NOMO-1 treated with DMSO at 0.1 percent for 48 hours (cell line): ENCODE measurements around the gene MAN1B1.
A peak's percentile ranks its signal among the peaks of the same experiment; 100 is the strongest.

Experiments used
- DNase-seq: peaks from one replicate; lab custom pipeline; 2025; ENCODE audit not compliant: unreplicated experiment; lab: John Stamatoyannopoulos, UW

The MAN1B1 gene

GRCh38 chr9:137086531-137087408 is at the start of gene MAN1B1:
Gene MAN1B1, plus strand, starts transcription at chr9:137086985. Its CDS starts 15 bp downstream, at chr9:137087000.
- peak; percentile 100 for DNase-seq

GRCh38 chr9:137037035-137037434 is 49.8 kb upstream of the MAN1B1 start:
- DNase-seq: no peak

GRCh38 chr9:137037483-137037882 is 49.3 kb upstream of the MAN1B1 start:
- DNase-seq: no peak

DNA sequence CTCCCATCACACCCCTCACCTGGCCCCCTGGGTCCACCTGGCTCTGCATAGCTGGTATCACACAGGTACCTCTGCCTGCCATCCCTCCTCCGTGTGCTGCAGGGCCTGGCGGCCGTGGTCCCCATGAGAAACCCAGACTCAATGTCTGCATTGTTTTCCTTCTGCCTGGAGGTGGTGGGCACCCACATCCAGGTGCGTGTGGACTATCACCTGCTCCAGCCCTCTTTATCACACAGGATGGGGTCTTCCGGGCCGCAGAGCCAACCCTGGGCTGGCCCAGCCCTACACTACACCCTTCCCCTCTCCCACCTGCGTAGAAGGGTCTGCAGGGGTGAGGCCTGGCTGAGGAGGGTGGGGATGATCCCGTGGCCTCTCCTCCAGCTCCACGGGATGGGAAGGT is 47.9 kb upstream of the MAN1B1 start:
- DNase-seq: no peak

DNA sequence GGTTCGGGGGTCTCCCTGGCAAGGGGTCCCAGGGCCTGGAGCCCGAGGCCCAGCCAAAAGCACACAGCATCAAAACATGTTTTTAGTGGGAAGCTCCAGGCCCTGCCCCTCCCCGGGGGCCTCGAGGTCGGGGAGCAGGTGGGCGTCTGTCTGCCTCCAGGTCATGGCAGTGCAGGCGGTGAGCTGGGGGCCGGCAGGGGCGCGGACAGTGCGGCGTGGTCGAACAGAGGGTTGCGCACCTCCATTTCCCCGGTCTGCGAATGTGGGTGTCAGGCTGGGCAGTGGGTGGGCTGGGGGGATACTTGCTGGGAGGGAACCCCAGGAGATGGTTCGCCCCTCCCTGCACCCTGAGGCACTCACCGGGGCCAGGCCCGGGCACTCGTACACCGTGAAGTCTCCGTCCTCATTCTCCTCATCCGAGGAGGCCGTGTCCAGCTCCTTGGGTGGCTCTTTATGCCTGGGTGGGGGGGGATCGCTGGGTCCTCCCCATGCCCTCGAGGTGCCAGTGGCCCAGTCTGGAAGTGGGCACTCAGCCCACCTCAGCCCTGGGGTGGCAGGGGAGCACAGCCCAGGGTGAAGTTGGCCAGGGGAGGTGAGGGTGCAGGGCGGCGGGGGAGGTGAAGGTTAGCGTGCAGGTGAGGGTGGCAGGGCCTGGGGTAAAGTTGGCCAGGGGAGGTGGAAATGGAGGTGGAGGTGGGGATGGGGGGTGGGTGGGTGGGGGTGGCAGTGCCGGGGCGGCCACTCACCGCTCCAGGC is 47.0 kb upstream of the MAN1B1 start:
- DNase-seq: no peak

DNA sequence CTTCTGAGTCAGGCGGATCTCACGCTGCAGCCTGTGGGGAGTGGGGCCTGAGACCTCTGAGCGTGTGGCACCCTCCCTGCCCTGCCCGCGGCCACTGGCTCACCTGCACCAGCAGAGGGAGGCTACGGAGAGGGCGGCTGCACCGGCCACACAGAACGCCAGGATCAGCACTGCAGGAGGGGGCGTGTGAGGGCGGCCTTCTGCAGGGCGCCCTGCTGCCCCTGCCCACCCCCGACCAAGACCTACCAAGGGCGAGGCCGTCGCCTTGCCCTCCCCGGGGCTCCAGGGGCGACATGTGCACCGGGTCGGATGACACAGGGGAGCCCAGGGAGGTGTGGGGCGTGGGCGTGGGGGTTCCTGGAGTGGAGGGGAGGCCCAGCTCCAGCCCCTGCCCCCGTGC is 46.2 kb upstream of the MAN1B1 start:
- DNase-seq: no peak

DNA sequence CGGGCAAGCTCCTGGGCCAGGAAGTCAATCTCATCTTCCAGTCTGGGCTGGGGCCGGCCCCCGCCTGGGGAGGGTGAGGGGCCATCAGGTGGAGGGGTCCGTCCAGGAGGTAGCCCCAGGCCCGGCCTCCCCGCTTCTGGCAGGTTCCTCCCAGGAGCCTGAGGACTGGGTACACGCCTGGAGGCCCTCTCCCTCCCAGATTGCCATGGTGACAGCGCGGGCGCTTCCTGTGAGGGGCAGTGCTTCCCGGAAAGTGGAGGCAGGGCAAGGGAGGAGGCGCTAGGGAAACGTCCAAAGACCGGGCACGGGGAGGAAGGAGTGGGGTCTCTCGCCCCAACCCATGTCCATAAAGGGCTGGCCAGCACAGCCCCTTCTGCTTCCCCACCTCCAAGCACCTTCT is 45.7 kb upstream of the MAN1B1 start:
- no peak for DNase-seq

GRCh38 chr9:137042751-137043727 is 43.7 kb upstream of the MAN1B1 start:
- DNase-seq: no peak

GRCh38 chr9:137044037-137044436 is 42.7 kb upstream of the MAN1B1 start:
- DNase-seq: no peak

DNA sequence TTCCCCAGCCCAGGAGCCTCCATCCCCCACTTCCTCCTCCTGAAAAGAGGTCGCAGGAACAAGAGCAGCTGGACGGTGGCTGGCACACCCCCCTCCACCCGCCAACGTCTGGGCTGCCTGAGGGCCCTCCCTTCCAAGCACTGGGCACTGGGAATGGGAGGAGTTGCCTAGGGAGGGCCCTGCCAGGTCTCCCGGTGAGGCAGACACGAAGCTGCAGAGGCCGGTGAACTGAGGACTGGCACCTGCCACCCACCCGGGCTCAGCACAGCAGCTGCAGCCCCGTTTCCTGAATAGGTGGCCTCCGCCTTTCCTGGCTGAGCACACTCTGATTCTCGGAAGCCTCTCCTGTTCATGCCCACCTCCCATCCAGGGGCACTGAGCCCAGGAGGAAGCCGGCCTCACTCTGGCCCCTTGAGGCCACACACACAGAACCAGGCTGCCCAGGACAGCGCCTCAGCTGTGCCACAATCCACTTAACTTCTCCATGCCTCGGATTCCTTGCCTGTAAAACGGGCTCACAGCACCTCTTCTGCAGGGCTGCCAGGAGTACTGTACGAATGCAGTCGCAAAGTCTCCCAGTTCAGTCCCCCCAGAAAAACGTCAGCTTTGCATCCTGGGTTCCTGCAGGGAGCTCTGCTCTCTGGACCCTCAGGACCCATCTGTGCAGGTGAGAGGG is 42.1 kb upstream of the MAN1B1 start:
- no peak for DNase-seq

- no peak for DNase-seq
Measured at GRCh38 chr9:137045294-137046087, 41.3 kb upstream of the MAN1B1 start.

DNA sequence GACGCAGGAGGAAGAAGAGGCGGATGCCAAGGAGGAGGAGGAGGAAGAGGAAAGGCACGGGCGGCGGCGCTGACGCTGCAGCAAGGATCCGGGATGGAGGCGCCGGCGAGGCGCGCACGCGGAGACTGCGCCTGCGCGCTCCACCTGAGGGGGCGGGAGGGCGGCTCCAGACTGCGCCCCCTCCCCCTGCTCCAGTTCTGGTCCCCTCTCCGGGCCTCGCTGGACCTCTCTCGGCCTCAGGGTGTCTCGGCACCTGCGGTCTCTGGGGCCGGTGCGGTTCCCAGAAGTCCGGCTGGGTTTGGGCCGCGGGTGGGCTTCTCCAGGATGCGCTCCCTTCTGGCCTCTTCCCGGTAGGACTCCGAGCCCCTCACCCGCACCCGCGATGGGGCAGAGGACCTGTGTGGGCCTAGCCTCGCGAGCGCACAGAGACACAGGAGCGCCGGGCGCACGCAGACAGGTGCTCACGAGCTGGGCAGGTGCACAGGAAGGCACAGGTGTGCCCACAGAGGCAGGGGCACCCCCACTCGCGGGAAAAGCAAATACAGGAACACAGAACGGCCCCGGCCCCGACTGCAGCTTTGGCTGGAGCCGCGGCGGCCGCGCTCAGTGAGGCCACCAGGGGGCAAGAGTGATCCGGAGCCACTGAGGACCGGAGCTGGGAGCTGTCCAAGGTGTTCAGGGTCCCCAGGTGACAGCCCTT is 40.5 kb upstream of the MAN1B1 start, which contains the start of gene NPDC1:
Gene NPDC1, minus strand, starts transcription at position 90 of the 700 bp plus-strand sequence. CDS start 188 bp downstream, outside the sequence.
- DNase-seq: peak; percentile 73

GRCh38 chr9:137048655-137049543 is 37.9 kb upstream of the MAN1B1 start:
- DNase-seq: no peak

DNA sequence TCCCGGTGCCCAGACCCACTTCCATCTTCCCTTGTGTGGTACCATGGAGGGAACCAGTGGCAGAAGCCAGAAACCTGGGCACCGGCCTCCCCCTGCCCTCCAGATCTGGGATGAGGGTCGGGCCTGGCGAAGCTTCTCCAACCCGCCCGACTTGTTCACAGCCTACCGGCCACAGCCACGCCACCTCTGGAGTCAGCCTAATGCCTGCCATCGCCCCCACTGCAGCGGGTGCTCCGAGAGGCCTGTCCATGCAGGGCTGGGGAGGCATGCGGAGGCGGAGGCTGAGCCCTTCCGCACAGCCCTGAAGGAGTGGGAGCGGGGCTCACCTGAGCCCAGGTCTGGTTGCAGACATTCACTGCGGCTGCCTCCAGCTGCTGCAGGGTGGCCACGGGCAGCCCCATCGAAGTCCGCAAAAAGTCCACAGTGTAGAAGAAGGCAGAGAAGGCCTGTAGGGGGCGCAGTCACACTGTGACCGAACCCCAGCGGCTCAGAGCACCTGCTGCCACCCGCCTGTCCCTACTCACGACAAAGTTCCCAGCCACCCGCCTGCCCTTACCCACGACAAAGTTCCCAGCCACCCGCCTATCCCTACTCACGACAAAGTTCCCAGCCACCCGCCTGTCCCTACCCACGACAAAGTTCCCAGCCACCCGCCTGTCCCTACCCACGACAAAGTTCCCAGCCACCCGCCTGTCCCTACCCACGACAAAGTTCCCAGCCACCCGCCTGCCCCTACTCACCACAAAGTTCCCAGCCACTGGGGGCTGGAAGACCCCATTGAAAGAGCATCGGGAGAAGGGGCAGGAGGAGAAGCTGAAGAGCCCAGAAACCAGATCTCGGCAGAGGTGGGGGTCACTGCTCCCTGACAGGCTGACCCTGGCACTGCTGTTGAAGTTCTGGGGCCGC is 37.0 kb upstream of the MAN1B1 start:
- DNase-seq: peak; percentile 79

DNA sequence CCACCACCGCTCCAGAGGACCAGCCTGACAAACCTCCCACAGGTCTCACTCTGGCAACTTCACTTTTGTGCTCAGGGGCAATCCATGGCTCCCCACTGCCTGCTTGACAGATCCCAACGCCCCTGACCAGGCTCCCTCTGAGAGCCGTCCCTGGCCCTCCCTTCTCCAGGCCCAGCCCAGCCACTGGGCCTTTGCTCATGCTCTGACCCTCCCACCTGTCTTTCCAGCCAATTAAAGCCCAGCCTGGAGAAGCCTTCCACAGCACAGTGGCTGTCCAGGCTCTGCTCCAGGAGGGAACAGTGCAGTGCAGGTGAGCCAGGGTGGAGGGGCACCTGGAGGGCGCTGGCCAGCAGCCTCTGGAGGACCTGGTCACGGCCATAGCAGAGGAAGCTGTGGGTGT is 36.2 kb upstream of the MAN1B1 start:
- DNase-seq: no peak

DNA sequence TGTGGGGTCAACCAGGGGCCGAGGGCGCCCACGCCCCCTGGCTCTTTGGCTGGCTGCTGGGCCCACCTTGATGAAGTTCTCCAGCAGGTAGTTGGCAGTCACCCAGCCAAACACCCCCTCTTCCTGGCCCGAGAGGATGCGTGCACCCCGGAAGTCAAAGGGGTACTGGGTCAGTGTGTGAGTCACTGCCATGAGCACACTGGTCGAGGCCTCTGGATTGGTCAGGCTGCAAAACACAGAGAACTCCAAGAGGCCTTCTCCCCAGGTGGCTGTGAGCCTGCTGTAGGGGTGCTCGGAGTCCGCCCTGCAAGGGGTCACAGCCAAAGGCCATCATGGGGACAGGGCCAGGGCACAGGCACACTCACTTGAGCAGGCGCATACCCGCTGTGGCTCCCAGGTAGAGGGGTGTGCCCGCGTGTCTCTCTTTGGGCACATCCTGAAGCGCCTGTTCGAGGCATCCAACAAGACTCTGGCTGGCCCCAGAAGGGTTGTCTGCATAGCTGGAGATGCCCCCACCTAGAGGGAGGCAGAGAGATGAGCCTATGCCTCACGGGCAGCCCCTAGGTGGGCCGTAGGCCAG is 35.5 kb upstream of the MAN1B1 start:
- no peak for DNase-seq

DNA sequence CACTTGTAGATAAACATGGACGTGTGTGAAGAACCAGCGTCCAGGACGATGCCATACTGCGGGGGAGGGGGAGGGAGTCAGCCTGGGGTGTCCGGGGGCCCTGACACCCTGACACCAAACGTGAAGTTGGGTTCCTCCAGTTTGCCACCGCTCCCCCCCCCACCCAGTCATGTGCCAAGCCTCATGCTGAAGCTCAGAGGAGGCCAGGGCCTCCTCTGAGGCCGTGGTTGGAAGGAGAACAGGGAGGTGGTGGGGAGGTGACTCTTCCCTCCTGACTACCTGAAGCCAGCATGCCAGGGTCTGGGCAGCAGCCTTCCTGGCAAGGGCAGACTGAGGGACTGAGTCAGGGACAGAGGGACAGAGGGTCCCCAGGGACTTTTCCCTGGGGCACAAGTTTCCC is 34.5 kb upstream of the MAN1B1 start:
- no peak for DNase-seq
